ENCODE measurements around the gene NDUFB6. TPM values are rescaled to one million over a fixed set of nuclear protein-coding genes. Genes with fewer than 3 reads are reported as not detected.

The NDUFB6 gene
- total RNA-seq, 4 donors from 2014 or later: 33.7 to 83.7 (median 48.3) TPM

DNA sequence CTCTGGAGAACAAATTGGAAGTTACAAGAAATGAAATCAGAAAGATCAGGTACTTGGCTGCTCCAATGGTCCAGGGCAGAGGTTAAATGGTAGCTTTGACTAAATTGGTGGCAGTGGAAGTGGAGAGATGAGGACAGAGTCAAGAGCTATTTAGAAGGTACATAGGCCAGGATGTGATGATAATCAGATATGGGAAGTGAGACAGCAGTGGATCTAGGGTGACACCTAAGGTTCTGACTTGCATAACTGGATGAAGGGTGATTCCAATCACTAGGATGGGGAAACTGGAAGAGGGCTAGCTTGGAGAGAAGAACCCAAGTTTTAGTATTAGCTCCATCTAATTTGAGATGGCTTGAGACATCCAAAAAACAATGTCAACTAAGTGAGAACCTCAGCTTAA, 24.0 kb upstream of the NDUFB6 start:
- Histone ChIP-seq H3K27me3 (peaks cover 0 to 4% (median 0%) of the 10 kb centered on the region in 4 donors), H3K4me1 (no peaks in the 10 kb centered on the region), H3K4me3 (no peak overlapping the region), H3K27ac (no peak overlapping the region), H3K9me3 (no peaks in the 10 kb centered on the region), H3K36me3 (no peaks in the 10 kb centered on the region)
- intact Hi-C loops (cut with DNase I): no loop called here
- no peak for TF ChIP-seq CTCF (IDR thresholded peaks at IDR 0.05)
- TF ChIP-seq POLR2A (IDR thresholded peaks at IDR 0.05): no peak
- DNase-seq: no peak

GRCh38 chr9:32596096-32596865, 23.3 kb upstream of the NDUFB6 start:
- no peak for DNase-seq
- H3K4me3 ChIP-seq: no peak overlapping the region
- H3K9me3 ChIP-seq: no peaks in the 10 kb centered on the region
- H3K4me1 ChIP-seq: no peaks in the 10 kb centered on the region
- H3K36me3 ChIP-seq: no peaks in the 10 kb centered on the region
- H3K27me3 ChIP-seq: peaks cover 0 to 2% (median 0%) of the 10 kb centered on the region in 4 donors
- no peak overlapping the region for H3K27ac ChIP-seq
- no peak for TF ChIP-seq CTCF (IDR thresholded peaks at IDR 0.05)
- TF ChIP-seq POLR2A (IDR thresholded peaks at IDR 0.05): no peak
- intact Hi-C loops (cut with DNase I): no loop called here
- 60 to 65% methylated on average over 4 of the region's 4 CpGs for WGBS, 2 donors

GRCh38 chr9:32590898-32591297, 17.9 kb upstream of the NDUFB6 start:
- no peak for TF ChIP-seq POLR2A (IDR thresholded peaks at IDR 0.05)
- TF ChIP-seq CTCF (IDR thresholded peaks at IDR 0.05): no peak
- WGBS, 2 donors: 29 to 64% methylated on average over 1 of the region's 1 CpG
- DNase-seq: no peak
- Histone ChIP-seq H3K4me1 (no peaks in the 10 kb centered on the region), H3K27ac (no peak overlapping the region), H3K36me3 (no peaks in the 10 kb centered on the region), H3K9me3 (no peaks in the 10 kb centered on the region), H3K4me3 (no peak overlapping the region), H3K27me3 (peaks cover 0 to 19% (median 0%) of the 10 kb centered on the region in 4 donors)
- intact Hi-C loops (cut with DNase I): loop anchor here (5.0 kb wide), 1 partner anchor 376 kb away; no protein-coding TSS in a partner anchor

DNA sequence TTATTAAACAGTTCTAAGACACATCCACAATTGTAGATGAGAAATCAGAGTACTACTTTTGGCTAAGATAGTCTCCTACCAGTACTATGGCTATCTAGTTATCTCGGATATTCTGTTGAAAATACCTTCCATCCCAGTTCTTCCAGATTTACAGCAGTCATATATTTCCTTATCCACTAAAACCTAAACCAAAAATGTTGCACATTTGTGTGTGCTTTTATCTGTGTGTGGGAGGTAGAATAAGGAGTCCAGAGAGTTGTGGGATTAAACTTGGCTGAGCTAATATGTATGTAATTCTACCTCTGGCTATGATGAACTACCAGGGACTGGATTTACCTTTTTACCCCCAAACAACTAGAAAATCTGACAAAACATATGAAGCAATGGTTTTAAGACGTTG, 17.5 kb upstream of the NDUFB6 start:
- Histone ChIP-seq H3K36me3 (no peaks in the 10 kb centered on the region), H3K4me3 (no peak overlapping the region), H3K27ac (no peak overlapping the region), H3K9me3 (no peaks in the 10 kb centered on the region), H3K27me3 (peaks cover 0 to 21% (median 0%) of the 10 kb centered on the region in 4 donors), H3K4me1 (no peaks in the 10 kb centered on the region)
- no peak for DNase-seq
- intact Hi-C loops (cut with DNase I): loop anchor here (5.0 kb wide), 1 partner anchor 377 kb away; no protein-coding TSS in a partner anchor
- WGBS, 2 donors: 46 to 52% methylated on average over 2 of the region's 2 CpGs
- TF ChIP-seq CTCF (IDR thresholded peaks at IDR 0.05) (no peak), POLR2A (IDR thresholded peaks at IDR 0.05) (no peak)

- no peak for DNase-seq
- 51 to 56% methylated on average over 6 of the region's 6 CpGs for WGBS, 2 donors
- TF ChIP-seq CTCF (IDR thresholded peaks at IDR 0.05) (peak in 4 of 6 experiments; percentile 28 to 61 (median 31)), POLR2A (IDR thresholded peaks at IDR 0.05) (no peak)
- Histone ChIP-seq H3K36me3 (no peaks in the 10 kb centered on the region), H3K4me1 (no peaks in the 10 kb centered on the region), H3K9me3 (no peaks in the 10 kb centered on the region), H3K27me3 (peaks cover 0 to 24% (median 0%) of the 10 kb centered on the region in 4 donors), H3K27ac (no peak overlapping the region), H3K4me3 (no peak overlapping the region)
- intact Hi-C loops (cut with DNase I): no loop called here
Measured at GRCh38 chr9:32589083-32589723, 16.2 kb upstream of the NDUFB6 start.
